Measurements from ENCODE around the gene ARHGAP33.

The ARHGAP33 gene

GRCh38 chr19:35779033-35779432 is 3.7 kb downstream of the ARHGAP33 start:
- DNase-seq: no peak

GRCh38 chr19:35780058-35780457 is 4.7 kb downstream of the ARHGAP33 start:
- no peak for DNase-seq

- DNase-seq: no peak
Observed at GRCh38 chr19:35780717-35781116, 5.4 kb downstream of the ARHGAP33 start.

GRCh38 chr19:35781650-35782049 is 6.3 kb downstream of the ARHGAP33 start:
- no peak for DNase-seq

- DNase-seq: no peak
Observed at GRCh38 chr19:35782589-35782988, 7.2 kb downstream of the ARHGAP33 start.

GRCh38 chr19:35783469-35784434 is 8.4 kb downstream of the ARHGAP33 start:
- DNase-seq: no peak

GRCh38 chr19:35784503-35785338 is 9.4 kb downstream of the ARHGAP33 start:
- no peak for DNase-seq

GRCh38 chr19:35785339-35785627 is 9.9 kb downstream of the ARHGAP33 start:
- no peak for DNase-seq

GRCh38 chr19:35786299-35787160 is 11.2 kb downstream of the ARHGAP33 start:
- no peak for DNase-seq

- DNase-seq: no peak
Observed at GRCh38 chr19:35787227-35787799, 11.9 kb downstream of the ARHGAP33 start.

GRCh38 chr19:35788205-35788960 is 13.0 kb downstream of the ARHGAP33 start:
- no peak for DNase-seq

GRCh38 chr19:35789195-35789977 is 14.0 kb downstream of the ARHGAP33 start:
- DNase-seq: no peak

GRCh38 chr19:35789978-35790944 is 14.9 kb downstream of the ARHGAP33 start:
- DNase-seq: no peak

- DNase-seq: no peak
Observed at GRCh38 chr19:35790981-35791813, 15.8 kb downstream of the ARHGAP33 start.

- no peak for DNase-seq
Observed at GRCh38 chr19:35791814-35792279, 16.5 kb downstream of the ARHGAP33 start.

GRCh38 chr19:35792312-35792711 is 16.9 kb downstream of the ARHGAP33 start:
- DNase-seq: no peak

GRCh38 chr19:35792888-35793287 is 17.5 kb downstream of the ARHGAP33 start:
- DNase-seq: no peak

GRCh38 chr19:35793381-35794165 is 18.2 kb downstream of the ARHGAP33 start:
- no peak for DNase-seq
